Fibroblast of lung (primary cell): ENCODE measurements around the gene FBXO34. TPM values are rescaled to one million over a fixed set of nuclear protein-coding genes. Genes with fewer than 3 reads are reported as not detected.

ENCODE experiments used
- DNase-seq, 2 donors: peaks; one replicate each; pipeline versions ENCODE4 v3.0.0 to v3.0.0-alpha.2; 2010; ENCODE audit warnings: low read depth in 2 of 2
- H2AFZ ChIP-seq: 2 replicates; pipeline ENCODE4 v1.5.1; 2012; ENCODE audit warnings: low read length, control low read depth, inconsistent platforms
- H3K27ac ChIP-seq: 2 replicates; pipeline ENCODE4 v1.5.1; 2011; ENCODE audit warnings: low read length, control low read depth; ENCODE audit not compliant: insufficient read depth
- H3K27me3 ChIP-seq: 2 replicates; pipeline ENCODE4 v1.5.1; 2011; ENCODE audit warnings: mild to moderate bottlenecking, low read length; ENCODE audit not compliant: control insufficient read depth, insufficient read depth
- H3K36me3 ChIP-seq: 2 replicates; pipeline ENCODE4 v1.5.1; 2011; ENCODE audit warnings: low read length; ENCODE audit not compliant: control insufficient read depth, insufficient read depth
- H3K4me1 ChIP-seq: 2 replicates; pipeline ENCODE4 v1.5.1; 2011; ENCODE audit warnings: low read length; ENCODE audit not compliant: control insufficient read depth, insufficient read depth; ENCODE audit errors: extremely low read depth
- H3K4me2 ChIP-seq: 2 replicates; pipeline ENCODE4 v1.5.1; 2011; ENCODE audit warnings: low read length, control low read depth; ENCODE audit not compliant: insufficient read depth; ENCODE audit errors: extremely low read depth
- H3K4me3 ChIP-seq, 4 experiments: fragments of 200-600 bp in 1 of 4; sonication (generic) in 1 of 4; replicated peaks in 1 of 4; 2 replicates each; pipeline ENCODE4 v1.5.1; 2011 to 2016; ENCODE audit warnings: low read length in 4 of 4, low read depth in 3 of 4, mild to moderate bottlenecking in 3 of 4, control low read depth in 2 of 4, inconsistent platforms in 1 of 4, mixed read lengths in 1 of 4; ENCODE audit not compliant: insufficient read depth in 1 of 4; ENCODE audit errors: control extremely low read depth in 1 of 4
- H3K79me2 ChIP-seq: 2 replicates; pipeline ENCODE4 v1.5.1; 2012; ENCODE audit warnings: mild to moderate bottlenecking, low read length, inconsistent platforms; ENCODE audit not compliant: control insufficient read depth, insufficient read depth
- H3K9ac ChIP-seq: 2 replicates; pipeline ENCODE4 v1.5.1; 2011; ENCODE audit warnings: mild to moderate bottlenecking, low read length, control low read depth; ENCODE audit not compliant: insufficient read depth
- H3K9me3 ChIP-seq: 2 replicates; pipeline ENCODE4 v1.5.1; 2012; ENCODE audit warnings: low read depth, low read length; ENCODE audit not compliant: control insufficient read depth, insufficient read depth
- H4K20me1 ChIP-seq: 2 replicates; pipeline ENCODE4 v1.5.1; 2011; ENCODE audit warnings: low read length; ENCODE audit not compliant: control insufficient read depth, insufficient read depth; ENCODE audit errors: extremely low read depth
- EZH2 ChIP-seq: IDR thresholded peaks from 2 replicates; pipeline ENCODE4 v1.5.1; 2012; ENCODE audit warnings: low read length, control low read depth, mild to moderate bottlenecking; ENCODE audit errors: missing control alignments
- polyA plus RNA-seq, 2 donors: library from polyadenylated mRNA; depleted of rRNA in 1 of 2; stranded (reverse) in 1 of 2; unstranded in 1 of 2; fragments of >200 nt; gene quantifications; 2 replicates each; pipeline ENCODE4 v1.2.1, GENCODE V29; 2011 to 2012; ENCODE audit warnings: missing spikeins in 1 of 2
- total RNA-seq: library from RNA; depleted of rRNA; stranded (reverse); fragments of >200 nt; gene quantifications from 2 replicates; pipeline ENCODE4 v1.2.1, GENCODE V29; 2014
- TF ChIP-seq, protein P1 (sequence below), 2 donors: IDR thresholded peaks in 1 of 2; conservative IDR thresholded peaks in 1 of 2; 1 replicate in 1 of 2; 2 replicates in 1 of 2; pipeline ENCODE4 v1.5.1; 2011 to 2012; ENCODE audit warnings: low read length in 2 of 2, control low read depth in 1 of 2, inconsistent platforms in 1 of 2, low read depth in 1 of 2, mild to moderate bottlenecking in 1 of 2

FBXO34 gene
- total and polyA plus RNA-seq, 2 donors (not counting 1 experiment from before 2014, with no cell fraction given), result 20.8 to 29.1 TPM

- no peak overlapping the region for H2AFZ ChIP-seq
- TF ChIP-seq, protein P1, sequence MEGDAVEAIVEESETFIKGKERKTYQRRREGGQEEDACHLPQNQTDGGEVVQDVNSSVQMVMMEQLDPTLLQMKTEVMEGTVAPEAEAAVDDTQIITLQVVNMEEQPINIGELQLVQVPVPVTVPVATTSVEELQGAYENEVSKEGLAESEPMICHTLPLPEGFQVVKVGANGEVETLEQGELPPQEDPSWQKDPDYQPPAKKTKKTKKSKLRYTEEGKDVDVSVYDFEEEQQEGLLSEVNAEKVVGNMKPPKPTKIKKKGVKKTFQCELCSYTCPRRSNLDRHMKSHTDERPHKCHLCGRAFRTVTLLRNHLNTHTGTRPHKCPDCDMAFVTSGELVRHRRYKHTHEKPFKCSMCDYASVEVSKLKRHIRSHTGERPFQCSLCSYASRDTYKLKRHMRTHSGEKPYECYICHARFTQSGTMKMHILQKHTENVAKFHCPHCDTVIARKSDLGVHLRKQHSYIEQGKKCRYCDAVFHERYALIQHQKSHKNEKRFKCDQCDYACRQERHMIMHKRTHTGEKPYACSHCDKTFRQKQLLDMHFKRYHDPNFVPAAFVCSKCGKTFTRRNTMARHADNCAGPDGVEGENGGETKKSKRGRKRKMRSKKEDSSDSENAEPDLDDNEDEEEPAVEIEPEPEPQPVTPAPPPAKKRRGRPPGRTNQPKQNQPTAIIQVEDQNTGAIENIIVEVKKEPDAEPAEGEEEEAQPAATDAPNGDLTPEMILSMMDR (conservative IDR thresholded peaks at IDR 0.05 in 1 of 2, IDR thresholded peaks at IDR 0.05 in 1 of 2; ENCODE audit: low read depth in 1 of 2, low read length in 2 of 2), result no peak
- TF ChIP-seq EZH2, result no peak
- no peak overlapping the region for H3K9ac ChIP-seq
- H3K4me1 ChIP-seq, result no peaks in the 10 kb centered on the region
- no peak for DNase-seq
- no peaks in the 10 kb centered on the region for H3K79me2 ChIP-seq
- H4K20me1 ChIP-seq, result no peaks in the 10 kb centered on the region
- no peak overlapping the region for H3K4me3 ChIP-seq
- no peaks in the 10 kb centered on the region for H3K9me3 ChIP-seq
- no peak overlapping the region for H3K27ac ChIP-seq
- no peak overlapping the region for H3K4me2 ChIP-seq
- no peaks in the 10 kb centered on the region for H3K27me3 ChIP-seq
- H3K36me3 ChIP-seq, result peaks cover 2% of the 10 kb centered on the region
These were observed 75.8 kb downstream of the FBXO34 start for GRCh38 chr14:55347040-55347439.

DNA sequence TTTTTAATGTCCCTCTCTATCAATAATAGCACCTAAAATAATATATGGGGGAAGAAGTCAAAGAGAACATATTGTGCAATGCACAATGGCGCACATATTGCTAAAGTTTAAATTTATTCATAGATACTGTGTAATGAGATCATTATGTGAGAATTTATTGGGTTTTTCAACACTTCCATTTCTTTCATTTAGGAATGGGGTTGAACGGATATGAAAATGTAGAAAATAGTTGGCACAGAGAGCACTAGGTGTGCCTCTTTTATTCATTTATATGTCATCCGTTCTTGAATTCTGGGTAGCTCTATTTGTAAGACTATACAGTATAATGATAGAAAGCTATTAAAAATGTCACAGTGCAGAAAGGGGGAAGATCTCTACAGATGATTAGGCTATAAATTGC is 76.5 kb downstream of the FBXO34 start:
- H3K79me2 ChIP-seq, result no peaks in the 10 kb centered on the region

GRCh38 chr14:55348766-55349453 is 77.7 kb downstream of the FBXO34 start:
- Histone ChIP-seq H4K20me1 (no peaks in the 10 kb centered on the region), H3K79me2 (no peaks in the 10 kb centered on the region), H3K4me1 (no peaks in the 10 kb centered on the region), H3K9me3 (no peaks in the 10 kb centered on the region), H2AFZ (no peak overlapping the region), H3K4me3 (no peak overlapping the region), H3K9ac (no peak overlapping the region), H3K4me2 (no peak overlapping the region), H3K36me3 (peaks cover 2% of the 10 kb centered on the region), H3K27ac (no peak overlapping the region), H3K27me3 (no peaks in the 10 kb centered on the region)
- TF ChIP-seq EZH2, result no peak
- TF ChIP-seq, protein P1 (conservative IDR thresholded peaks at IDR 0.05 in 1 of 2, IDR thresholded peaks at IDR 0.05 in 1 of 2; ENCODE audit: low read depth in 1 of 2, low read length in 2 of 2), result no peak
- DNase-seq, result no peak

More for the DNA sequence above, 76.5 kb downstream of the FBXO34 start:
- peaks cover 2% of the 10 kb centered on the region for H3K36me3 ChIP-seq
- H3K27me3 ChIP-seq, result no peaks in the 10 kb centered on the region
- no peak overlapping the region for H2AFZ ChIP-seq
- H3K9ac ChIP-seq, result no peak overlapping the region
- H3K4me1 ChIP-seq, result no peaks in the 10 kb centered on the region
- DNase-seq, result no peak
- no peaks in the 10 kb centered on the region for H3K9me3 ChIP-seq
- H3K4me2 ChIP-seq, result no peak overlapping the region
- TF ChIP-seq, protein P1 (conservative IDR thresholded peaks at IDR 0.05 in 1 of 2, IDR thresholded peaks at IDR 0.05 in 1 of 2; ENCODE audit: low read depth in 1 of 2, low read length in 2 of 2), result no peak
- no peak for TF ChIP-seq EZH2
- H4K20me1 ChIP-seq, result no peaks in the 10 kb centered on the region
- H3K27ac ChIP-seq, result no peak overlapping the region
- H3K4me3 ChIP-seq, result no peak overlapping the region
